ENCODE data around the gene NGRN.

Gene NGRN

DNA sequence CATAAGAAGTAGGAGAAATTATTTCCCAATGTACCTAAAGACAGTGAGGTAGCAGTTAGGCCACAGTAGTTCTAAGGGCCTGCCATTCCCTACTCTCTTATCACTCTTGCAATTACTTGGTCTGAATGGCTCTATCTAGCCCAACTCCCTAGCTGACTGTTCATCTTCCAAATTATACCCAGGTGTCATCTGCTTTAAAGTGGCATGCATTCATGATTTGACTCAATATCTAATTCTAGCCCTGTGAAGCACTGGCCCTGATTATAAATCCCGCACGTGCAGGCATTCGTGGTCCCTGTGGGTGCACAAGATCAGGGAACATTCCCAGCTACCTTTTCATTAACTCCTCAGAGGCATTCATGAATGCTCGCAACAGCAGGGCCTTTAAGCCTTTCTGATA is 43.5 kb downstream of the NGRN start:
- in situ Hi-C loops (cut with MboI; ENCODE audit: low sequenced_read_pairs) = loop anchor here (25.0 kb wide), 1 partner anchor 578 kb away; the partner anchor contains the start of gene FES

- in situ Hi-C loops (cut with MboI; ENCODE audit: low sequenced_read_pairs) = loop anchor here (25.0 kb wide), 1 partner anchor 572 kb away; the partner anchor contains the start of gene FES
These were observed 50.0 kb downstream of the NGRN start for GRCh38 chr15:90315278-90315982.

GRCh38 chr15:90316139-90316538 is 50.7 kb downstream of the NGRN start:
- in situ Hi-C loops (cut with MboI; ENCODE audit: low sequenced_read_pairs) = loop anchor here (25.0 kb wide), 1 partner anchor 571 kb away; the partner anchor contains the start of gene FES

GRCh38 chr15:90318591-90318990 is 53.1 kb downstream of the NGRN start:
- in situ Hi-C loops (cut with MboI; ENCODE audit: low sequenced_read_pairs) = loop anchor here (25.0 kb wide), 1 partner anchor 569 kb away; the partner anchor contains the start of gene FES

GRCh38 chr15:90320062-90320884 is 54.8 kb downstream of the NGRN start:
- in situ Hi-C loops (cut with MboI; ENCODE audit: low sequenced_read_pairs) = loop anchor here (25.0 kb wide), 1 partner anchor 567 kb away; the partner anchor contains the start of gene FES

GRCh38 chr15:90320885-90321278 is 55.4 kb downstream of the NGRN start:
- in situ Hi-C loops (cut with MboI; ENCODE audit: low sequenced_read_pairs) = loop anchor here (25.0 kb wide), 1 partner anchor 566 kb away; the partner anchor contains the start of gene FES
